GM19328 (cell line): ENCODE results near the gene TEX54.

Experiments used
- ATAC-seq: cut with Tn5 transposase; IDR thresholded peaks from one replicate; pipeline ENCODE4 v1.9.1; 2021; ENCODE audit warnings: mild to moderate bottlenecking, moderate library complexity; ENCODE audit not compliant: unreplicated experiment

The TEX54 gene

DNA sequence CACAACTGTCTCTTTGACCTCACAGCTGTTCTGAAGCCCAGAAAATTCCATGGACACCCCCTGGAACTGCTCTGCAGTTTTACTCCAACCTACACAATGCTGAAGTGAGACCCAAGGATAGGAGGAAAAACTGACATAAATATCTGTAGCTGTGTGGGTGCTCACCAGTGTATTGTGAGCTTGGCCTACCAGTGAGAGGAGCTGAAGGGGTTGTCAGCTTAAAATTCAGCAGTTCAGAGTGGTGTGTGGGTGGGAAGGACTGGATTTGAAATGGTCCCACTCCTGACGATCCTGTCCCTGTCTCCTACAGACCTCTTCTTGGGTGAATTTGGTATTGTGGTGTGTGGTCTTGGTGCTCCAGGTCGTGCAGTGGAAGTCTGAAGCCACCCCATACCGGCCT, 43.1 kb downstream of the TEX54 start:
- no peak for ATAC-seq

- ATAC-seq = no peak
These were observed 43.6 kb downstream of the TEX54 start for GRCh38 chr11:62788991-62789390.

DNA sequence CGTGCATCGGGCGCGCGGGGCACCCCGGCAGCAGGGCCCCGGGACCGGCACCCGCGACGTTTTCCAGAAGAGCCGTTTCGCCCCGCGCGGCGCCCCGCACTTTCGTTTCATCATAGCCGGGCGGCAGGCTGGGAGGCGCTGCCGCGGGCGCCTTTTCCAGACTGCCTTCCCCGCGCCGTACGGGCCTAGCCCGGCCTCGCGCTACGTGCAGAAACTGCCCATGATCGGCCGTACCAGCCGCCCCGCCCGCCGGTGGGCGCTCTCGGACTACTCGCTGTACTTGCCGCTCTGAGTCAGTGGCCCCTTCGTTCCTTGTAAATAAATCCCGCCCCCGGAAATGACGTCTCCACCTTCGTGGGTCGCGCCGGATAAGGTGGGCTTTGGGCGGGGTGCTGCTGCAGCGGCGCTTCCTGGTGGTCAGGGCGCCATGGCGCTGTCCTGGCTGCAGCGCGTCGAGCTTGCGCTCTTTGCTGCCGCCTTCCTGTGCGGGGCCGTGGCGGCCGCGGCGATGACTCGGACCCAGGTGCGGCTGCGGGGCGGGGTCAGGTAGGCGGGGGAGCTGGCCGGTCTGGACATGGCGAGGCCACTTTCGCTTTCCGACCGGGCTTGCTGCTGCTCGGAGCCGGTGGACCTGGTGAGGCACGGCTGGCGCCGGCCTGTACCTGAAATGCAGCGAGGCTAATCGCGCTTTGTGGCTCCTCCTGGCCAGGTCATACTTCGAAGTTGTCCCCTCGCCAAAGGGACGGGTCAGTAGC, 45.5 kb downstream of the TEX54 start, which contains the start of gene TMEM179B:
Gene TMEM179B (plus strand): TSS at position 398 of the 755 bp plus-strand sequence. CDS start 30 bp downstream, at position 428.
- peak; percentile 57 for ATAC-seq

DNA sequence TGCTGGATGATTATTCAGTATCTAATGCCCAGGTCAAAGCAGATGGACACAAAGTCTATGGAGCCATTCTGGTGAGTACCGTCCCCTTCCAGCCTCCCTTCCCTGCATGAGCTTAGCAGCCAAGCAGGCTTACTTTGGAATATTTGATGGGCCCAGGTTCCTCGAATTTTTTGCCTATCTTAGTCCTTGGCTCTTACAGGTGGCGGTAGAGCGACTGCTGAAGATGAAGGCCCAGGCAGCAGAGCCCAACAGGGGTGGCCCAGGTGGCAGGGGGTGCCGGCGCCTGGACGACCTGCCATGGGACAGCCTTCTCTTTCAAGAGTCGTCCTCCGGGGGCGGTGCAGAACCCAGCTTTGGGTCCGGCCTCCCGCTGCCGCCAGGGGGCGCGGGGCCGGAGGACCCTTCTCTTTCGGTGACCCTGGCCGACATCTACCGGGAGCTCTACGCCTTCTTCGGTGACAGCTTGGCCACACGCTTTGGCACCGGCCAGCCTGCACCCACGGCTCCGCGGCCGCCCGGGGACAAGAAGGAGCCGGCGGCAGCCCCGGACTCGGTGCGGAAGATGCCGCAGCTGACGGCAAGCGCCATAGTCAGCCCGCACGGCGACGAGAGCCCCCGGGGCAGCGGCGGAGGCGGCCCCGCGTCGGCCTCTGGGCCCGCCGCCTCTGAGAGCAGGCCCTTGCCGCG, 46.2 kb downstream of the TEX54 start:
- ATAC-seq = peak; percentile 49

DNA sequence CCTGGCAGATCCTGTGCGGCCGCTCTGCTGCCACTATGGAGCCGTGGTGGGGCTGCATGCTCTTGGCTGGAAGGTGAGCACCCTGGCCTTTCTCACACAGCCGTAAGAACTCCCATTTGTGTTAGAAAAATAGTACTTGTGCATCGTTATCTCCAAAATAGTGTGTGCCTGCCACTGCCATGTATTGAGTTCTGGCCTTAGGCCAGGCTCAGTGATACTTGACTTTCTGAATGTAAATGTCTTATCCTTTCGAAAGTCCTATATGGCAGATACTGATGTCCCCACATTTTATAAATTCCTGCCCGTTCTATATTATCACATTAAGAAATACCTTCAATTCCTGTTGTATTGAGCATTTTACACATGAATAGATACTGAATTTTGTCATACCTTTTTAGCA, 49.9 kb downstream of the TEX54 start:
- ATAC-seq = no peak
